GM19467 (cell line): Measurements from ENCODE around the gene TMEM145.
"Not testable (repeated sequence)": the region's sequence is repeated elsewhere in the genome, so short reads cannot be mapped to it uniquely, and the experiment has no call there.

Experiments used
- ATAC-seq: cut with Tn5 transposase; IDR thresholded peaks from one replicate; pipeline ENCODE4 v1.9.1; 2021; ENCODE audit warnings: mild to moderate bottlenecking, moderate library complexity; ENCODE audit not compliant: unreplicated experiment

The TMEM145 gene

DNA sequence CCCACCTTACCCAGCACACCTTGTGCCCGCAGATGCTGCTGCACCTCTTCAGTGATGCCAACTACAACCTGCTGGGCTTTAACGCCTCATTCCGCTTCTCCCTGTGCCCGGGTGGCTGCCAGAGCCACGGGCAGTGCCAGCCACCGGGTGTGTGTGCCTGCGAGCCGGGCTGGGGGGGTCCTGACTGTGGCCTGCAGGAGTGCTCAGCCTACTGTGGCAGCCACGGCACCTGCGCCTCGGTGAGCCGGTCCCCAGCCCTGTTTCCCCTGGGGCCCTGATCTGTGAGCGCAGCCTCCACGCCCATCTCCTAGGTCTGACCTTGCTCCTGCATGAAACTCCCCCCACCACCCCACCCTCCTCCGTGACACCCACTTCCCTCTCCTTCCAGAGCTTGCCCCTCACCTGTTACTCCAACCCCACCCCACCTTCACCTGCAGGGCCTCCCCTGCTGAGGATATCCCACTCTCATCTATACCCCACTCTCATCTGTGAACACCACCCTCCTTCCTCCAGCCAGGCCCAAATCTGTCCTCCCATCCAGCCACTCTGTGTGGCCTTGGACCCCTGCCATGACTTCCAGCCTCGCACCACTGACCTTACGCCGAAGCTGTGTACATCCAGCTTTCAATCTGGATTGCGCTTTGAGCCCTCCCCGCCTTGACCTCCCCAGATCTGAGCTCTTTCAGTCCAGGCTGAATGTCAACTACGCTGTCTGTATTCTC lies 21.0 kb downstream of the TMEM145 start:
- no peak for ATAC-seq

DNA sequence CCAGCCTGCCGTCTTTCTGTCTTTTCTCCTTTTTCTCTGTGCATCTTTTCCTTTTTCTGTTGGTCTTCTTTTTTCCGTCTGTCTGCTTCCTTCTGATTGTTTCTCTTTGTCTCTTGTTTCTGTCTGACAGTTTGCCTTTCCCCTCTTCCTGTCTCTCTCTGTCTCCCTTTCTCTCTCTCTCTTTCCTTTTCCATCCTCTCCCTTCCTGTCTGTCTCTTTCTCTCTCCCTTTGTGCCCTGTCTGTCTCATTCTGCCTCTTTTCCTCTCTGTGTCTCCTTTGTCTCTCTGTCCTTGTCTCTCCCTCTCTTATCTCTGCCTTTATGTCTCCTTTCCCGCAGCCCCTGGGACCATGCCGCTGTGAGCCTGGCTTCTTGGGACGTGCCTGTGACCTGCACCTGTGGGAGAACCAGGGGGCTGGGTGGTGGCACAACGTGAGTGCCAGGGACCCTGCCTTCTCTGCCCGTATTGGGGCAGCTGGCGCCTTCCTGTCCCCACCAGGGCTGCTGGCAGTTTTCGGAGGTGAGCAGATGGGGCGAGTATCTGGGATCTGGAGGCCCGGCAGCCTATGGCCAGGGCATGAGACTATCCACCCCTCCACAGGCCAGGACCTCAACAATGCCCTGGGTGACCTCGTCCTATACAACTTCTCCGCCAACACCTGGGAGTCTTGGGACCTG lies 21.7 kb downstream of the TMEM145 start:
- ATAC-seq: no peak

DNA sequence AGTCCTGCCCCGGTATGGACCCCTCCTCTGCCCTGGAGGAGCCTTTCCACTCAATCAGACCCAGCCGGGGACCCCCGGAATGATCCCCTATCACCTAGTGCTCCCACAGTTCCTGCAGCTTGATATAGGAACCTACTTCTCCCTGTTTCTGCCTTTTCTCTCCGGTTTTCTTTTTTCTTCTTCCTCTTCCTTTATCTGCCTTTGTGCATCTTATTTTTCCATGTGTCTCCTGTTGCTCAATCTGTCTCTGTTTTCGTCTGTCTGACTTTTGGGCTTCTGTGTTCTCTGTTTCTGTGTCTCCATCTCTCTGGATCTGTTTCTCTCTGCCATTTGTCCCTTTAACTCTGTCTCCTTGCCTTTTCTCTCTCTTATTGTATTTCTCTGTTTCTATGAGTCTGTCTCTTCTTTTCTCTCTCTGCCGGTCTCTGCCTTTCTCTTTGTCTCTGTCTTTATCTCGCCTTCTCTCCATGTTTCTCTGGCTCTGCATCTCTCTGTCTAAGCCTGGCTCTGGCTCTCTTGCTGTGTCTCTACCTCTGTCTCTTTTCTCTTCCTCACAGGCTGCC lies 22.3 kb downstream of the TMEM145 start:
- no peak for ATAC-seq

DNA sequence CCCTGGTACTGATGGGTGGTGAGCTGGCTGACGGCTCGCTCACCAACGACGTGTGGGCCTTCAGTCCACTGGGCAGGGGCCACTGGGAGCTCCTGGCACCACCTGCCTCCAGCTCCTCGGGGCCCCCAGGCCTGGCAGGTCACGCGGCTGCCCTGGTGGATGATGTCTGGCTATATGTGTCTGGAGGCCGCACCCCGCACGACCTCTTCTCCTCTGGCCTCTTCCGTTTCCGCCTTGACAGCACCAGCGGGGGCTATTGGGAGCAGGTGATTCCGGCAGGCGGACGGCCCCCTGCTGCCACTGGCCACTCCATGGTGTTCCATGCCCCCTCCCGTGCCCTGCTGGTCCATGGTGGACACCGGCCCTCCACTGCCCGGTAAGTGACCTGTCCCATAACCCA lies 22.9 kb downstream of the TMEM145 start:
- no peak for ATAC-seq

DNA sequence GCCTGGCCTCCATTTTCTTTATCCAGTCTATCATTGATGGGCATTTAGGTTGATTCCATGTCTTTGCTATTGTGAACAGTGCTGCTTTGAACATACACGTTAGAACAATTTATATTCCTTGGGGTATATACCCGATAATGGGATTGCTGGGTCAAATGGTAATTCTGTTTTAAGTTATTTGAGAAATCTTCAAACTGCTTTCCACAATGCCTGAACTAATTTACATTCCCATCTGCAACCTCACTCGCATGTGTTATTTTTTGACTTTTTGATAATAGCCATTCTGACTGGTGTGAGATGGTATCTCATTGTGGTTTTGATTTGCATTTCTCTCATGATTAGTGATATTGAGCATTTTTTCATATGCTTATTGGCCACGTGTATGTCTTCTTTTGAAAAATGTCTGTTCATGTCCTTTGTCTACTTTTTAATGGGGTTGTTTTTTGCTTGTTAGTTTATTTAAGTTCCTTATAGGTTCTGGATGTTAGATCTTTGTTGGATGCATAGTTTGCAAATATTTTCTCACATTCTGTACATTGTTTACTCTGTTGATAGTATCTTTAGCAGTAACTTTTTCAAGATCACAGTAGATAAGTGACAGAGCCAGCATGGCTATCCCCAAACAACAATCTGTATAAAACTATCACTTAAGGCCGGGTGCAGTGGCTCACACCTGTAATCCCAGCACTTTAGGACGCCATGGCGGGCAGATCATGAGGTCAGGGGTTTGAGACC lies 26.2 kb downstream of the TMEM145 start:
- not testable (repeated sequence) for ATAC-seq

DNA sequence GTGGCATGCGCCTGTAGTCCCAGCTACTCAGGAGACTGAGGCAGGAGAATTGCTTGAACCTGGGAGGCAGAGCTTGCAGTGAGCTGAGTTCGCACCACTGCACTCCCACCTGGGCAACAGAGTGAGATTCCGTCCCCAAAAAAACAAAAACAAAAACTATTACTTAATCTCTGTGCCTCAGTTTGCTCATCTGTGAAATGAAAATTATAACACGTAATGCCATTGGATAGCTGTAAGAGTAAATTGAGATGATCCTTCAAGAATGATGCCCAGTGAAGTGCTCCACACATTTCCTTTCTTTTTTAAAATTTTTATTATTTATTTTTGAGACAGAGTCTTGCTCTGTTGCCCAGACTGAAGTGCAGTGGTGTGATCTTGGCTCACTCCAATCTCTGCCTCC lies 26.8 kb downstream of the TMEM145 start:
- not testable (repeated sequence) for ATAC-seq

DNA sequence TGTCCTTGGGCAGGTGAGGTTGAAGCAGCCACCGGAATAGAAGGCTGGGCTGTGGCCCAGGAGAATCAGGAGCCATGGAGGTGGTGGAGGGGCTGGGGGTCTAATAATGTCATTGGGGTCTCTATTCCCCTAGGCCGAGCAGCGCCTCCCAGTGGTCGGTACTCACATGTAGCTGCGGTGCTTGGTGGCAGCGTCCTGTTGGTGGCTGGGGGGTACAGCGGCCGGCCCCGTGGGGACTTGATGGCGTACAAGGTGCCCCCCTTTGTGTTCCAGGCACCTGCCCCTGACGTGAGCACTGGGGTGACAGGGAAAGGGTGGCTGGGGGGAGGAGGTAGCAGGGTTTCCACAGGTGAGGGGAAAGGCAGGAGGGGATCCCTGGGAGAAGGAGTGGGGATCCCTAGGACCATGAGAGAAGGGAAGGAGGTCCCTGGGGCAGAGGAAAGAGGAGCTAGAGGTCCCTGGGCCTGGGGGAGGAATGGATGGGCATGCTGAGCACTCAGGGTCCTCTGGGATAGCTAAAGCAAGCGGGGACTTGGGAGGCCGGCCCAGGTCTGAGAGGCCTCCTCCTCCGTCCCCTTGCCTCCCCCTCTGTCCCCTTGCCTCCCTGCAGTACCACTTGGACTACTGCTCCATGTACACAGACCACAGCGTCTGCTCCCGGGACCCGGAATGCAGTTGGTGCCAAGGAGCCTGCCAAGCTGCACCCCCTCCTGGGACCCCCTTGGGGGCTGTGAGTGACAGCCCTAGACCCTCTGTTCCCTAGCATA lies 30.4 kb downstream of the TMEM145 start:
- ATAC-seq: no peak

DNA sequence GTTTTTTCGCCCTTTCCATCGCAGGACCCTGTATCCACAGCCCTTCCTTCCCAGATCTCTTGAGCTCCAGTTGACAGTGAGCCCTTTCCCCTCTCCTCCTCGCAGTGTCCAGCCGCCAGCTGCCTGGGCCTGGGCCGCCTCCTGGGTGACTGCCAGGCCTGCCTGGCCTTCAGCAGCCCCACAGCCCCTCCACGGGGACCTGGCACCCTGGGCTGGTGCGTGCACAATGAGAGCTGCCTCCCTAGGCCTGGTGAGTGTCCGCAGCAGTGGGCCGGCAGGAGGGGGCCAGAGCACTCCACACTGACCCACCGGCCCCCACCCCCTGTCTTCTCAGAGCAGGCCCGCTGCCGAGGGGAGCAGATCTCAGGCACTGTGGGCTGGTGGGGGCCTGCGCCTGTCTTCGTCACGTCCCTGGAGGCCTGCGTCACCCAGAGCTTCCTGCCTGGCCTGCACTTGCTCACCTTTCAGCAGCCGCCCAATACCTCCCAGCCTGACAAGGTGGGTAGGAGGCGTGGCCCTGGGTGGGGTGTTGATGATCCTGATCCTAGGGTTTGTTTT lies 31.3 kb downstream of the TMEM145 start:
- no peak for ATAC-seq

DNA sequence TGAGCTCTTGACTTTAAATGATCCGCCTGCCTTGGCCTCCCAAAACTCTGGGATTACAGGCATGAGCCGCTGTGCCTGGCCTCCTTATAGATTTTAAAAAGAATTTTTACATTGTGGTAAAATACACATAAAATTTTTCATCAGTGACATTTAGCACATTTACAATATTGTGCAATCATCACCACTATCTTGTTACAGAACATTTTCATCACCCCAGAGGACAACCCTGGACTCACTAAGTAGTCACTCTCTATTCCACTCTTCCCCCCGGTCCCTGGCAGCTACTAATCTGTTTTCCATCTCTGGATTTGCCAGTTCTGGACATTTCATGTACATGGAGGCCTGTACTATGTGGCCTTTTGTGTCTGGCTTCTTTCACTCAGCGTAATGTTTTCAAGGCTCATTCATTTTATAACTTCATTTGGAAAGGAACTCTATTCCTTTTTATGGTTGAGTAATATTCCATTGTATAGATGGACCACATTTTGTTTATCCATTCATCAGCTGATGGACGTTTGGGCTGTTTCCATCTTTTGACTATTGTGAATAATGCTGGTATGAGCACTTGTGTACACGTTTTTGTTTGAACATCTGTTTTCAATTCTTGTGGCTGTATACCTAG lies 32.2 kb downstream of the TMEM145 start:
- no peak for ATAC-seq

DNA sequence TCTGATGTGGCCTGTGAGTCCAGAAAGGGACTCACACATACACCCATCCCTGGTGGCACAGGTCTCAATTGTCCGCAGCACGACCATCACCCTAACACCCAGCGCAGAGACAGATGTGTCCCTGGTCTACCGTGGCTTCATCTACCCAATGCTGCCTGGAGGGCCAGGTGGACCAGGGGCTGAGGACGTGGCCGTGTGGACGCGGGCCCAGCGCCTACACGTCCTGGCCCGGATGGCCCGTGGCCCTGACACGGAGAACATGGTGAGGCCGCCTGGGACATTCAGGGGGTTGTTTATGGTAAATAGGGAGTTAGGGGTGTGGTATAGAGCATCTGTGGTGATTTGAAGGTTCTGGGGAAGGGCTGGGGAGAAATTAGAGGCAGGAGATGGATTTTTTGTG lies 35.1 kb downstream of the TMEM145 start:
- ATAC-seq: no peak

DNA sequence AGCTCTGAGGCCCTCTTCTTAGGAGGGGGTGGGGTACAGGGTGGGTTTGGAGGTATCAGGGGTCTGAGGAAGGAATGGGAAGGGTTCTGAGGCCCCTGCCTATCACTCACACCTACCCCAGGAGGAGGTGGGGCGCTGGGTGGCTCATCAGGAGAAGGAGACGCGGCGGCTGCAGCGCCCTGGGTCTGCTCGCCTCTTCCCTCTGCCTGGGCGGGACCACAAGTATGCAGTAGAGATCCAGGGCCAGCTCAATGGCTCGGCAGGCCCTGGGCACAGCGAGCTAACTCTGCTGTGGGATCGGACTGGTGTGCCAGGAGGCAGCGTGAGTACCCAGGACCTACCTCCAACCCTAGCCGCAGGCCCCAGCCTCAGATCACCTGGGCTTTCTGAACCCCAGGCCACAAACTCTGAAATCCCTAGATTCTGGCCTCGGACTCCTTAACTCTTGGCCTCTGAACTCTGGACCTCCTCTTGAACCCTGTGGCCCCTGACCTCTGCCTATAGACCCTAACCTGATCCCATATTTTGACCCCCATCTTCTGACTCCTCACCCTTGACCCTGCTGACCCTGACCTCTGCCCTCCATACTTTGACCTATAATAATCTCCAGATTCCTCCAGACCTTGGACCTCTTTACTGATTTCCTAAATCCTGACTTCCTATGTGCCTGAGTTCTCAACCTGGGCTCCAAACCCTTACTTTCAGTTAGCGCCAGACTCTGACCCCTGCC lies 36.4 kb downstream of the TMEM145 start:
- ATAC-seq: no peak

DNA sequence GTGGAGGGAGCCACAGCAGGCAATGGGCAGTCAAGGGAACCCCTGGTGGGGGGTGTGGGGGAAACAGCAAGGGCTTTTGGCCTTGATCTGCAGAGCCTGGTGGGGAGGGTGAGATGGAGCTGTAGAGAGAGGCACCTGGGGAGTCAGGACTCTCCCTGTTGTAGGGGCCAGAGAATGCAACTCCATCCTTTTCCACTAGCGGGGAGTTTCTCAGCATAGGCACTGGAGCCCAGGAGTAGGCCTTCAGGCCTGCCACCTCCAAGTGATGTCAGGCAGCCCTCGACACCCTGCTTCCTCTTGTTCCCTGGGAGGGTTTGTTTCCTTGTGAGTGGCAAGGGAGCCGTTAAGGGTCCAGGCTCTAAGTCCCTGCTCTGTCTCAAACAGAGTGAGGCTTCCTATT lies 37.3 kb downstream of the TMEM145 start:
- no peak for ATAC-seq

DNA sequence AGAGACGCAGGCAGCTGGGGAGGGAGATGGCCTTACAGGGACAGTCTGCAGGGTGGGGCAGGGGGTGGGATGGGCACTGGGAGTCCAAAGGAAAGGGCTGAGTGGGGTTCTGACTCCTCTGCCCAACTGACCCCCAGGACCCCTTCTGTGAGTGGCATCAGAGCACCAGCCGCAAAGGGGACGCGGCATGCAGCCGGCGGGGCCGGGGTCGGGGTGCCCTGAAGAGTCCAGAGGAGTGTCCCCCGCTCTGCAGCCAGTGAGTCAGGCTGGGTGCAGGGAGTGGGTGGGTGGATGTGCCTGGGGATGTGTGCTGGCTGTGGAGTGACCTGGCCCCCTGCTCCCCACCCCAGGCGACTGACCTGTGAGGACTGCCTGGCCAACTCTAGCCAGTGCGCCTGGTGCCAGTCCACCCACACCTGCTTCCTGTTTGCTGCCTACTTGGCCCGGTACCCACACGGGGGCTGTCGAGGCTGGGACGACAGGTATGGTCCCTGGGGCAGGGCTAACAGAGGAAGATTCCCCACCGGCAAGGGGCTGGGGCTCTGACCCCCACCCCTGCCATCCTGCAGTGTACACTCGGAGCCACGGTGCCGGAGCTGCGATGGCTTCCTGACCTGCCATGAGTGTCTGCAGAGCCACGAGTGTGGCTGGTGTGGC lies 38.1 kb downstream of the TMEM145 start:
- ATAC-seq: no peak

DNA sequence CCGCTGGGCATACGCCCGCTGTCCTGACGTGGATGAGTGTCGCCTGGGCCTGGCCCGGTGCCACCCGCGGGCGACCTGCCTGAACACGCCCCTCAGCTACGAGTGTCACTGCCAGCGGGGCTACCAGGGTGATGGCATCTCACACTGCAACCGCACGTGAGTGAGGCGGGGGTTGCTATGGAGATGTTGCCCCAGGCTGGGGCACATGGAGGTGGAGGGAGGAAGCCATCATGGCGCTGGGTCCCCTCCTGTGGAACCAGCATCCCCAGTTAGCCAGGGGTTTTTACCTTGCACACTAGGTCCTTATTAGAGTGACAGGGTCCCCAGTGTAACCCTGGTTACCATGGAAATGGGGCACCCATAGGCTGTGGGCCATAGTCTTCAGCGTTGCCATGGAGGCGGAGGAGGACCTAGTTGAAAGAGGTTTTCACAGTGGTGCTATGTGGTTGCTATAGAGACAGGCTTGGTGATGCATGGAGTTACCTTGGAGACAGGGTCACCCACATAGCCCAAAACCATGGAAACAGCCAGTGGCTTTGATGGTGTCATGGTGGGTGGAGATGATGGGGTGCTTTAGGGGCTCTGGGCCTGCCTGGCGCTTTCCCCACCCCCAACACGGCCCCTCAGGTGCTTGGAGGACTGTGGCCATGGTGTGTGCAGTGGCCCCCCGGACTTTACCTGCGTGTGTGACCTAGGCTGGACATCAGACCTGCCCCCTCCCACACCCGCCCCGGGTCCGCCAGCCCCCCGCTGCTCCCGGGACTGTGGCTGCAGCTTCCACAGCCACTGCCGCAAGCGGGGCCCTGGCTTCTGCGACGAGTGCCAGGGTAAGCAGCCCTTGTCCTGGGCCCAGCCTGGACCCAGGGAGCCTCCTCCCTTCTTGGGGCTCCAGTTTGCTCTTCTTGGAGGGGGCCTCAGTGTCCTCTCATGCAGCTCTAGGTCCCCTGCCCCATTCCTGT lies 39.5 kb downstream of the TMEM145 start:
- no peak for ATAC-seq

DNA sequence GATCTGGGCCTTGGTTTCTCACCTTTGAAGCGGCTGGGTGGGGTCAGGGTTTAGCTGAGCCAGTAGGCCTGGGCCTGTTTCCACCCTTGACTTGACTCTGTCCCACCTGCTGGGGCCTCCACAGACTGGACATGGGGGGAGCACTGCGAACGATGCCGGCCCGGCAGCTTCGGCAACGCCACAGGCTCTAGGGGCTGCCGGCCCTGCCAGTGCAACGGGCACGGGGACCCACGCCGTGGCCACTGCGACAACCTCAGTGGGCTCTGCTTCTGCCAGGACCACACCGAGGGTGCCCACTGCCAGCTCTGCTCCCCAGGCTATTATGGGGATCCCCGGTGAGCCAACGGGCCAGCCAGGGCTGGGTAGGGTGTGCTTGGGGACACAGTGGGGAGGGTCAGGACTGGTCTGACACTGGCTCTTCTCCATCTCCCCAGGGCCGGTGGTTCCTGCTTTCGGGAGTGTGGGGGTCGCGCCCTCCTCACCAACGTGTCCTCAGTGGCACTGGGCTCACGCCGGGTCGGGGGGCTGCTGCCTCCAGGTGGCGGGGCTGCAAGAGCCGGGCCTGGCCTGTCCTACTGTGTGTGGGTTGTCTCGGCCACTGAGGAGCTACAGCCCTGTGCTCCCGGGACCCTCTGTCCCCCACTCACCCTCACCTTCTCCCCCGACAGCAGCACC lies 40.4 kb downstream of the TMEM145 start:
- ATAC-seq: no peak

DNA sequence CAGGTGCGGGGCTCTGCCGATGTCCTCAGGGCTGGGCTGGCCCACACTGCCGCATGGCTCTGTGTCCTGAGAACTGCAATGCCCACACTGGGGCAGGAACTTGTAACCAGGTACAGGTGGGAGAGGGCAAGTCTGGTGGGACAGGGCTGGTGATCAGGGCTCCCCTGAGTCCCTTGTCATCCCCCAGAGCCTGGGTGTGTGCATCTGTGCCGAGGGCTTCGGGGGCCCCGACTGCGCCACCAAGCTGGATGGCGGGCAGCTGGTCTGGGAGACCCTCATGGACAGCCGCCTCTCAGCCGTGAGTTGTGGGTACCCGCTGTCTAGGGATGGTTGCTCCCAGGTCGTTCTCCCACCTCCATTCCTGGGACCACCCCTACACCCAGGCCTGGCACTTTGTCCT lies 42.8 kb downstream of the TMEM145 start:
- no peak for ATAC-seq

DNA sequence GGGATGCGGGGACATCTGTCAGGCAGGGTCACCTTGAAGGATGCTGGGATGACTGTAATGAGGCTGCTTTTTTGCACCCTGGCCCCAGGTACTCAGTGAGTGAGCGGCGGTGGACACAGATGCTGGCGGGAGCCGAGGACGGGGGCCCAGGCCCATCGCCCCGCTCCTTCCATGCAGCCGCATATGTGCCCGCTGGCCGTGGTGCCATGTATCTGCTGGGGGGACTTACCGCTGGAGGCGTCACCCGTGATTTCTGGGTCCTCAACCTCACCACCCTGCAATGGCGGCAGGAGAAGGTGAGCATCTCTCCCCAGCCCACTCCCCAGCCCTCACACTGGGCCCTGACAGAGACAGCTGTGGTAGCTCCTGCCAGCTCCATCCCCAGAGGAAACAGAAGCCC lies 43.6 kb downstream of the TMEM145 start:
- ATAC-seq: no peak
